ENCODE measurements around the gene NUFIP1.

DNA sequence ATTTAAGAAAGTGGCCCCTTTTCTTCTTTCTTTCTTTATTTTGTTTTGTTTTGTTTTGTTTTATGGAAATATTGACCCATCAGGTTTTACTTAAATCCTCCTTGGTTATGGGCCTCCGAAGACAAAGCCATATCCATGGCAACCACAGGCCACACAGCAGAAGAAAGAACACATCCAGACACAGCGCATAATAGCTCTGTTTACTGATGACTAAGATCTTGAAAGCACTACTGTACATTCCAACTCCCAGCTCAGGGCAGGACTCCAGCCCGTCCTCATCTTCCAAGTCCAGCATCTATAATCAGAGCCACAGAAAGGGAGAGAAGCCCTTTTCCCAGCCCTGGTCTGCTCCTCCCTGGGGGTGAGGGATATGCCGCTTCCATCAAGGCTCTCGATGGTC is 84.3 kb downstream of the NUFIP1 start:
- no peak for TF ChIP-seq ZNF274 (IDR thresholded peaks at IDR 0.05; ENCODE audit: low read depth, low read length)
- no peak for TF ChIP-seq YY1 (IDR thresholded peaks at IDR 0.05; ENCODE audit: insufficient read depth, insufficient read length)

Data from NT2/D1 (cell line).